HG03039 (cell line): ENCODE data around the gene TMEM213.

Experiments used
- ATAC-seq: cut with Tn5 transposase; IDR thresholded peaks from one replicate; pipeline ENCODE4 v1.9.1; 2021; ENCODE audit warnings: mild to moderate bottlenecking, moderate library complexity; ENCODE audit not compliant: unreplicated experiment

Gene TMEM213

GRCh38 chr7:138797715-138798320, at the start of gene TMEM213, which contains the start of gene ATP6V0A4:
TSS of gene TMEM213 (plus strand) at chr7:138797994. CDS start at chr7:138798105, 111 bp downstream.
TSS of gene ATP6V0A4 (minus strand) at chr7:138798196. CDS start at chr7:138771247, 26,949 bp downstream.
- ATAC-seq = no peak

- no peak for ATAC-seq
Observed at GRCh38 chr7:138748666-138749065, 49.1 kb upstream of the TMEM213 start.

- ATAC-seq = no peak
Observed at GRCh38 chr7:138749960-138750359, 47.8 kb upstream of the TMEM213 start.

GRCh38 chr7:138750473-138750872, 47.3 kb upstream of the TMEM213 start:
- ATAC-seq = no peak

- no peak for ATAC-seq
Observed at GRCh38 chr7:138750901-138751464, 46.8 kb upstream of the TMEM213 start.

- no peak for ATAC-seq
Observed at GRCh38 chr7:138752518-138753149, 45.2 kb upstream of the TMEM213 start.

GRCh38 chr7:138753150-138753518, 44.7 kb upstream of the TMEM213 start:
- no peak for ATAC-seq

- no peak for ATAC-seq
Observed at GRCh38 chr7:138753610-138754009, 44.2 kb upstream of the TMEM213 start.

- ATAC-seq = no peak
Observed at GRCh38 chr7:138755331-138755747, 42.5 kb upstream of the TMEM213 start.

GRCh38 chr7:138755842-138756590, 41.8 kb upstream of the TMEM213 start:
- no peak for ATAC-seq

- ATAC-seq = no peak
Observed at GRCh38 chr7:138756591-138757242, 41.1 kb upstream of the TMEM213 start.

- no peak for ATAC-seq
Observed at GRCh38 chr7:138768241-138768640, 29.6 kb upstream of the TMEM213 start.

- no peak for ATAC-seq
Observed at GRCh38 chr7:138770904-138771303, 26.9 kb upstream of the TMEM213 start.

- no peak for ATAC-seq
Observed at GRCh38 chr7:138773176-138773575, 24.6 kb upstream of the TMEM213 start.

GRCh38 chr7:138773817-138774216, 24.0 kb upstream of the TMEM213 start:
- ATAC-seq = no peak

- ATAC-seq = no peak
Observed at GRCh38 chr7:138776166-138776833, 21.5 kb upstream of the TMEM213 start.

- no peak for ATAC-seq
Observed at GRCh38 chr7:138781004-138781403, 16.8 kb upstream of the TMEM213 start.

GRCh38 chr7:138784692-138785091, 13.1 kb upstream of the TMEM213 start:
- ATAC-seq = no peak

- no peak for ATAC-seq
Observed at GRCh38 chr7:138785587-138786437, 12.0 kb upstream of the TMEM213 start.
